IMR-90 (cell line): ENCODE measurements around the gene EGFR. TPM values are rescaled to one million over a fixed set of nuclear protein-coding genes. Genes with fewer than 3 reads are reported as not detected.

Source experiments
- ATAC-seq: fragments of 200-7000 bp; cut with Tn5 transposase; 2 replicates; pipeline ENCODE4 v1.9.1; 2020; ENCODE audit warnings: low read depth, mild to moderate bottlenecking, moderate library complexity
- BruUV-seq: library from RNA; stranded (reverse); fragments of 400-500 nt; replicated peaks from 2 replicates; lab custom pipeline; 2021; lab: Mats Ljungman, UMichigan
- CTCF ChIA-PET: fragments of 300-600 bp; formaldehyde crosslinking; extraction: SDS; loops from one replicate; lab custom pipeline; 2021; ENCODE audit warnings: antibody characterized with exemption; lab: Yijun Ruan, JAX
- POLR2A ChIA-PET: fragments of 300-600 bp; sonication (Branson Sonifier 250); formaldehyde crosslinking; loops from one replicate; lab custom pipeline; 2022; ENCODE audit warnings: antibody characterized with exemption; ENCODE audit not compliant: unreplicated experiment; lab: Charles Lee
- DNase-seq: peaks from one replicate; pipeline ENCODE4 v3.0.0; 2013
- H2AFZ ChIP-seq: replicated peaks from 2 replicates; pipeline ENCODE3; 2013; ENCODE audit warnings: low read length, mild to moderate bottlenecking; ENCODE audit not compliant: poor library complexity
- H2AK5ac ChIP-seq: 2 replicates; pipeline ENCODE4 v1.6.1; 2013; ENCODE audit warnings: low read depth, low read length, inconsistent platforms
- H2AK9ac ChIP-seq: replicated peaks from 2 replicates; pipeline ENCODE3; 2013; ENCODE audit warnings: mild to moderate bottlenecking, low read depth, low read length, moderate library complexity; ENCODE audit not compliant: poor library complexity
- H2BK120ac ChIP-seq: 2 replicates; pipeline ENCODE4 v1.6.1; 2013; ENCODE audit warnings: low read depth, low read length, inconsistent platforms
- H2BK15ac ChIP-seq: 3 replicates; pipeline ENCODE4 v1.6.1; 2013; ENCODE audit warnings: low read depth, low read length, inconsistent platforms
- H2BK20ac ChIP-seq: 2 replicates; pipeline ENCODE4 v1.6.1; 2013; ENCODE audit warnings: low read depth, mild to moderate bottlenecking, inconsistent platforms, low read length, moderate library complexity
- H2BK5ac ChIP-seq: 2 replicates; pipeline ENCODE4 v1.6.1; 2013; ENCODE audit warnings: mild to moderate bottlenecking, low read depth, low read length, inconsistent platforms; ENCODE audit not compliant: poor library complexity, severe bottlenecking
- H3K14ac ChIP-seq: replicated peaks from 2 replicates; pipeline ENCODE4 v1.6.1; 2013; ENCODE audit warnings: low read depth, low read length, inconsistent platforms
- H3K18ac ChIP-seq: 2 replicates; pipeline ENCODE4 v1.6.1; 2013; ENCODE audit warnings: low read depth, low read length, control low read depth
- H3K23ac ChIP-seq: 2 replicates; pipeline ENCODE4 v1.6.1; 2013; ENCODE audit warnings: low read depth, low read length, inconsistent platforms
- H3K27ac ChIP-seq: 2 replicates; pipeline ENCODE4 v1.5.1; 2013; ENCODE audit warnings: mild to moderate bottlenecking, control low read depth, low read length; ENCODE audit not compliant: insufficient read depth
- H3K27me3 ChIP-seq: 2 replicates; pipeline ENCODE4 v1.6.1; 2013; ENCODE audit warnings: low read length; ENCODE audit not compliant: control insufficient read depth, insufficient read depth
- H3K36me3 ChIP-seq: 2 replicates; pipeline ENCODE4 v1.6.1; 2013; ENCODE audit warnings: low read length, mixed read lengths; ENCODE audit not compliant: control insufficient read depth, insufficient read depth
- H3K4ac ChIP-seq: 2 replicates; pipeline ENCODE4 v1.6.1; 2013; ENCODE audit warnings: low read depth, low read length, inconsistent platforms
- H3K4me1 ChIP-seq: 2 replicates; pipeline ENCODE4 v1.6.1; 2013; ENCODE audit warnings: low read length, mixed read lengths; ENCODE audit not compliant: control insufficient read depth, insufficient read depth
- H3K4me2 ChIP-seq: 2 replicates; pipeline ENCODE4 v1.6.1; 2013; ENCODE audit warnings: low read depth, mild to moderate bottlenecking, control low read depth, low read length, moderate library complexity
- H3K4me3 ChIP-seq: 2 replicates; pipeline ENCODE4 v1.5.1; 2013; ENCODE audit warnings: low read depth, mild to moderate bottlenecking, control low read depth, low read length, moderate library complexity; ENCODE audit not compliant: insufficient read depth
- H3K56ac ChIP-seq: 2 replicates; pipeline ENCODE4 v1.6.1; 2013; ENCODE audit warnings: low read length, inconsistent platforms; ENCODE audit not compliant: insufficient read depth; ENCODE audit errors: extremely low read depth
- H3K79me1 ChIP-seq, 2 experiments: 2 replicates each; pipeline ENCODE4 v1.6.1; 2013; ENCODE audit warnings: low read length in 2 of 2, inconsistent platforms in 1 of 2, low read depth in 1 of 2
- H3K9ac ChIP-seq: 2 replicates; pipeline ENCODE4 v1.6.1; 2013; ENCODE audit warnings: low read depth, low read length, control low read depth
- H3K9me1 ChIP-seq: 2 replicates; pipeline ENCODE4 v1.6.1; 2013; ENCODE audit warnings: low read length, inconsistent platforms; ENCODE audit not compliant: insufficient read depth
- H3K9me3 ChIP-seq: 2 replicates; pipeline ENCODE4 v1.6.1; 2013; ENCODE audit warnings: low read length; ENCODE audit not compliant: control insufficient read depth, insufficient read depth
- H4K20me1 ChIP-seq: 2 replicates; pipeline ENCODE4 v1.6.1; 2013; ENCODE audit warnings: low read length, inconsistent platforms; ENCODE audit not compliant: insufficient read depth
- H4K5ac ChIP-seq: 2 replicates; pipeline ENCODE4 v1.6.1; 2013; ENCODE audit warnings: mild to moderate bottlenecking, low read depth, low read length, control low read depth
- H4K8ac ChIP-seq, 2 experiments: 2 replicates each; pipeline ENCODE4 v1.6.1; 2013; ENCODE audit warnings: low read depth in 2 of 2, low read length in 2 of 2, control low read depth in 1 of 2, inconsistent platforms in 1 of 2
- H4K91ac ChIP-seq: 2 replicates; pipeline ENCODE4 v1.6.1; 2013; ENCODE audit warnings: low read depth, low read length, inconsistent platforms; ENCODE audit not compliant: insufficient read depth
- MAFK ChIP-seq: IDR thresholded peaks from 2 replicates; pipeline ENCODE4 v1.6.1; 2012; ENCODE audit warnings: low read depth, low read length, improper control_type of control experiment
- MAZ ChIP-seq: IDR thresholded peaks from 2 replicates; pipeline ENCODE4 v1.6.1; 2012; ENCODE audit warnings: low read depth, mild to moderate bottlenecking, low read length, improper control_type of control experiment, moderate library complexity, borderline replicate concordance
- RFX5 ChIP-seq: IDR thresholded peaks from 2 replicates; pipeline ENCODE4 v1.8.0; 2012; ENCODE audit warnings: low read depth, mild to moderate bottlenecking, low read length, moderate library complexity
- whole genome bisulfite sequencing, 2 experiments: methylation state at CpG; one replicate each; pipeline versions ENCODE4 v1.1.5 to v1.1.7; 2013; ENCODE audit warnings: missing lambda C conversion rate in 2 of 2; ENCODE audit not compliant: insufficient read length in 1 of 2; ENCODE audit errors: extremely low coverage in 2 of 2; 5-methylcytosine and 5-hydroxymethylcytosine counted together
- dilution Hi-C: fragments of 300-500 bp; cut with HindIII; formaldehyde crosslinking; loops from one replicate; pipeline ENCODE4 v1.14.3; 2018; ENCODE audit warnings: low sequenced_read_pairs; ENCODE audit not compliant: unreplicated experiment
- in situ Hi-C: fragments of 300-500 bp; cut with MboI; formaldehyde crosslinking; loops from 3 replicates; pipeline ENCODE4 v1.14.3; 2019; ENCODE audit warnings: low sequenced_read_pairs, inconsistent platforms, mixed read lengths
- intact Hi-C: fragments of 100-400 bp; cut with micrococcal nuclease; formaldehyde crosslinking; loops from 2 replicates; pipeline ENCODE4 v1.10.0; 2022
- polyA plus RNA-seq, 3 experiments: library from polyadenylated mRNA; depleted of rRNA; stranded (reverse); fragments of >200 nt; gene quantifications; 2 replicates each; pipeline ENCODE4 v1.2.3, GENCODE V29; 2012; ENCODE audit warnings: low replicate concordance in 1 of 3
- total RNA-seq: library from RNA; depleted of rRNA; stranded (reverse); fragments of >200 nt; gene quantifications from 2 replicates; pipeline ENCODE4 v1.2.3, GENCODE V29; 2012

EGFR gene
- total and polyA plus RNA-seq, 2 of the 4 experiments (the other 2 are of a cell fraction) = 36.9 to 60.4 TPM

GRCh38 chr7:55246171-55246570 is 227.4 kb downstream of the EGFR start:
- H3K27me3 ChIP-seq = no peaks in the 10 kb centered on the region
- H3K36me3 ChIP-seq = no peaks in the 10 kb centered on the region
- ChIA-PET CTCF (interaction anchor here (0.9 to 1.8 kb wide), 4 partner anchors 8 to 473 kb away, joined by 3 to 4 read pairs (median 4); no protein-coding TSS in a partner anchor), POLR2A (no interaction called here)
- peak overlapping the region; percentile 54; the same call in 1 of the 2 replicates for H2AK5ac ChIP-seq
- no peak overlapping the region for H2BK15ac ChIP-seq
- no peak overlapping the region for H3K18ac ChIP-seq
- no peak overlapping the region for H4K5ac ChIP-seq
- in situ Hi-C loops = no loop called here
- H3K23ac ChIP-seq = peak overlapping the region; percentile 13; the same call in 1 of the 2 replicates
- no peak overlapping the region for H3K9ac ChIP-seq
- H2AK9ac ChIP-seq = peak overlapping the region; percentile 39
- H3K4me2 ChIP-seq = no peak overlapping the region
- peak overlapping the region; percentile 54 for H3K14ac ChIP-seq
- intact Hi-C loops = loop anchor here (5.0 kb wide), 1 partner anchor 34 kb away; no protein-coding TSS in a partner anchor
- H3K9me1 ChIP-seq = no peaks in the 10 kb centered on the region; the same call in 1 of the 2 replicates
- no peak overlapping the region for H3K27ac ChIP-seq
- H3K56ac ChIP-seq = no peak overlapping the region
- BruUV-seq = no TSS peak
- ATAC-seq (peak; percentile 24; the same call in 1 of the 2 replicates), DNase-seq (peak; percentile 81)
- H3K79me1 ChIP-seq = no peaks in the 10 kb centered on the region
- peaks cover 6% of the 10 kb centered on the region for H3K4me1 ChIP-seq
- no peak overlapping the region for H2AFZ ChIP-seq
- peak overlapping the region; percentile 3; the same call in 1 of the 2 replicates for H3K4ac ChIP-seq
- H3K9me3 ChIP-seq = no peaks in the 10 kb centered on the region
- H2BK120ac ChIP-seq = peak overlapping the region; percentile 25; the same call in 1 of the 2 replicates
- H4K91ac ChIP-seq = no peak overlapping the region; the same call in 1 of the 2 replicates
- H4K8ac ChIP-seq = peak overlapping the region in 1 of 2 experiments; percentile 25; a peak in 1 of 4 replicates
- peak overlapping the region; percentile 41; the same call in 1 of the 2 replicates for H2BK20ac ChIP-seq
- TF ChIP-seq RFX5 (no peak), MAZ (no peak), MAFK (peak; percentile 52)
- no peak overlapping the region for H3K4me3 ChIP-seq
- H4K20me1 ChIP-seq = no peaks in the 10 kb centered on the region
- WGBS, 2 experiments = 46% methylated on average over 5 of the region's 5 CpGs; no CpG with 5 or more reads in 1 of the 2 experiments
- dilution Hi-C loops = no loop called here
- H2BK5ac ChIP-seq = no peak overlapping the region
